Aorta (tissue), 5 donors: ENCODE measurements around the gene HNF1B. TPM values are rescaled to one million over a fixed set of nuclear protein-coding genes. Genes with fewer than 3 reads are reported as not detected.
A peak's percentile ranks its signal among the peaks of the same experiment; 100 is the strongest.

Source experiments
- ATAC-seq: fragments of 200-7000 bp; cut with Tn5 transposase; one replicate; pipeline ENCODE4 v1.9.1; 2022; ENCODE audit warnings: moderate library complexity; ENCODE audit not compliant: low FRiP score
- DNase-seq, 2 donors: peaks; one replicate each; pipeline ENCODE4 v3.0.0-alpha.2; 2020
- H3K27ac ChIP-seq, 2 donors: one replicate each; pipeline ENCODE4 v1.5.1; 2013; ENCODE audit warnings: low read length in 2 of 2, mild to moderate bottlenecking in 2 of 2, moderate library complexity in 2 of 2, control low read depth in 1 of 2, inconsistent platforms in 1 of 2, low read depth in 1 of 2
- H3K27me3 ChIP-seq, 2 donors: one replicate each; pipeline ENCODE4 v1.6.1; 2013; ENCODE audit warnings: control low read depth in 1 of 2, low read length in 1 of 2, mild to moderate bottlenecking in 1 of 2, moderate library complexity in 1 of 2; ENCODE audit not compliant: insufficient read depth in 2 of 2, control insufficient read depth in 1 of 2
- H3K36me3 ChIP-seq, 2 donors: one replicate each; pipeline ENCODE4 v1.6.1; 2013; ENCODE audit warnings: control low read depth in 1 of 2, low read length in 1 of 2, mild to moderate bottlenecking in 1 of 2; ENCODE audit not compliant: insufficient read depth in 2 of 2, control insufficient read depth in 1 of 2
- H3K4me1 ChIP-seq, 2 donors: one replicate each; pipeline ENCODE4 v1.6.1; 2013; ENCODE audit warnings: low read length in 2 of 2, control low read depth in 1 of 2, mild to moderate bottlenecking in 1 of 2, moderate library complexity in 1 of 2; ENCODE audit not compliant: insufficient read depth in 2 of 2, control insufficient read depth in 1 of 2
- H3K4me3 ChIP-seq, 2 donors: one replicate each; pipeline ENCODE4 v1.5.1; 2013; ENCODE audit warnings: low read length in 2 of 2, control low read depth in 1 of 2, mild to moderate bottlenecking in 1 of 2
- H3K9me3 ChIP-seq: one replicate; pipeline ENCODE4 v1.6.1; 2013; ENCODE audit warnings: mild to moderate bottlenecking, low read length; ENCODE audit not compliant: control insufficient read depth
- WGBS, 2 donors: extraction: QIAGEN DNeasy Blood & Tissue Kit; methylation state at CpG; one replicate each; pipeline ENCODE4 v1.1.7; 2013; 5-methylcytosine and 5-hydroxymethylcytosine counted together
- intact Hi-C, 2 donors: fragments of 100-400 bp; cut with DNase I; formaldehyde crosslinking; loops; one replicate each; pipeline versions ENCODE4 v1.14.2 to v1.15.0; 2022
- polyA plus RNA-seq, 2 donors: library from polyadenylated mRNA; stranded (reverse); fragments of 200-250 nt; gene quantifications; one replicate each; pipeline ENCODE4 v1.2.3, GENCODE V29; 2013
- total RNA-seq, 2 donors: library from RNA; stranded (reverse); fragmentation: NEBNext Ultra II Directional; extraction: Animal tissue kit (Norgen Biotek cat#: 25700); gene quantifications; one replicate each; pipeline ENCODE4 v1.2.1, GENCODE V29; 2021
- donor health status: healthy with polysubstance abuse.
- donor health status: Bipolar disorder and iron deficiency.
- donor health status: DM: no; HTN: no; CAD: no.
- donor health status: DM: no; HTN: no; CAD: no.
- donor health status: DM: yes; HTN: yes; CAD: no.

The HNF1B gene
- total and polyA plus RNA-seq, 4 donors, result 0.88 TPM; not detected in 3

DNA sequence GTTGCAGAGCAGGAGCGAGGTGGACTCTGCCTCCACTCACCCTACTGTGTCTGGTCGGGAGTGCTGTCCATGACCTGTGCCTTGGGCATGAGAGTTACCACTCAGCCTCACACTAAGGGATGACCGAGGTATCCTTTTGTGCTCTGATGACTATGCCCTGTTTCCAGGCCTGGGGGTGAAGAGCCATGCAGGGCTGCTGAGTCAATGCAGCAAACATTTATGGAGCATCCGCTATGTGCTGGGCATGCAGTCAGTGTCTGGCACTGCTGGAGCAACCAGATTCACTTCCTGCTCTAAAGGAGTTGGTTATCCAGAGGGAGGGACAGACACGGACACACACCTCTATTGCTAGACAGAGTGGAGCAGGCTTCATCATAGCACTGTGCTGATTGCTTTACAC is 7.6 kb upstream of the HNF1B start:
- Histone ChIP-seq H3K4me1 (no peaks in the 10 kb centered on the region), H3K36me3 (no peaks in the 10 kb centered on the region), H3K27ac (no peak overlapping the region), H3K9me3 (no peaks in the 10 kb centered on the region), H3K4me3 (no peak overlapping the region), H3K27me3 (no peaks in the 10 kb centered on the region)
- intact Hi-C loops, result no loop called here
- 75 to 77% methylated on average over 5 of the region's 5 CpGs for WGBS, 2 donors
- ATAC-seq (no peak), DNase-seq (no peak)

DNA sequence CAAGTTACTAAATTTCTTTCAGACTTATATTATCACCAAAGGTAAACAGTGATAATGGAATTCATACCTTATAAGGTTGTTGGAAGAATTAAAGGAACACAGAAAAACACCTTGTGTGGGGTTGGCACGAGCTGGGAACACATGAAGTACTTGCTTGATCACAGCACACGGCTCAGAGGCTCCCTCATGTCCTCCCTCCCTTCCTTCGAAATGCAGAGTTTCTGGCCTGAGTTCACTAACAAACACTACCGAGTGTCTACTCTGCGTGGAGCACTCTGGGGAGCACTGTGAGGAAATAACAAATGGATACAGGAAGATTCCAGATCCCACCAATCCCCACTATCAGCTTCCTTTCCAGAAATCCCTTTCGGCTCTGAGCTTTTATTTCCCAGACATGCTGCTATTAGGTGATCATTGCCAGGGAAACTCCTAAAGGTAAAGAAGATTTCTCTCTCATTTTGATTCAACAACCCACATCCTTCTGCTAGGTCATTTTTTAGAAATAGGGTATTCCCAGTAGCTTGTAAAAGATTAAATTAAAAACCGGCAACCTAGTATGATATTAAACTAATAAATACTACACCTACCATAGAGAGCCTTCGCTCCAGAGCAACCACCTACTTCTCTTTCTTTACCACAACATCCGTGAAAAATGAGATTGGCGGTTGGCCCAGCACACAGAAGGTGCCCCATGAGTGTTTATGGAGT is 6.1 kb upstream of the HNF1B start:
- no peaks in the 10 kb centered on the region for H3K27me3 ChIP-seq
- intact Hi-C loops, result no loop called here
- WGBS, 2 donors, result 65 to 67% methylated on average over 10 of the region's 10 CpGs

DNA sequence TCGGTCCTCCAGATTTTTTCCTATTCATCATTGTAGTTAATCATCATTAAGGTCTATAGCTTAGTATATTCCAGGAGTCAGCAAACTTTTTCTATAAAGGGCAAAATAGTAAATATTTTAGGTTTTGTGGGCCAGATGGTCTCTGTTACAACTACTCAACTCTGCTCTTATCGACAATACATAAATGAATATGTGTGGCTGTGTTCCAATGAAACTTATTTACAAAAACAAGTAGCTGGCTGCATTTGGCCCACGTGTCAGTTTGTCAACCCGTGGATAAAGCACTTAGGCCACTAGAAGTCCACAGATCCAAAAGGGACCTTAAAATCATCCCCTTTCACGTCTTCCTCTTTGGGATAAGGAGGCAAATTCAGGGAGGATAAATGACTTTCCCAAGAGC is 5.4 kb upstream of the HNF1B start:
- intact Hi-C loops, result no loop called here
- 78 to 79% methylated on average over 5 of the region's 5 CpGs for WGBS, 2 donors
- no peaks in the 10 kb centered on the region for H3K4me1 ChIP-seq
- H3K36me3 ChIP-seq, result no peaks in the 10 kb centered on the region
- H3K4me3 ChIP-seq, result no peak overlapping the region
- H3K9me3 ChIP-seq, result no peaks in the 10 kb centered on the region
- no peak for DNase-seq
- no peak for ATAC-seq
- no peaks in the 10 kb centered on the region for H3K27me3 ChIP-seq
- no peak overlapping the region for H3K27ac ChIP-seq

More for the DNA sequence above, 6.1 kb upstream of the HNF1B start:
- Histone ChIP-seq H3K36me3 (no peaks in the 10 kb centered on the region), H3K4me1 (no peaks in the 10 kb centered on the region), H3K27ac (no peak overlapping the region), H3K9me3 (no peaks in the 10 kb centered on the region), H3K4me3 (no peak overlapping the region)
- ATAC-seq (no peak), DNase-seq (no peak)

DNA sequence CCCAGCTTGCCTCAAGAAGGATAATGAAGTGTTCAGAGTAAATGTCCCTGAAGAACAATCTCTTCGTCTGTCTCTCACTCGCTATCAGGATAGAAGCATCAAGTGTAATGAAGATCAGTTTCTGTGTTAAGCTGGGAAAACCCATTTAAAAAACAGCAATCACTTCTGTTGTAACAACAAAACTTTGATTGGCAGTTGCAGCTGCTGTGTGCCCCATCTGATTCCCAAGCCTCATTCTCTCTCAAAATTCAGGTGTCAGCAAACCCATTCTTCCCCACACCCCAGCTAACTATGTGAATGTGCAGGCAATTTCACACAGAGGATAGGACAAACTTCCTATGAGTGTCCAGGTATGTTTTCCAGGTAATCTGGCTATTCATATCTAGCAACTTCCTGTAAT is 2.4 kb upstream of the HNF1B start:
- DNase-seq (no peak), ATAC-seq (no peak)
- H3K4me3 ChIP-seq, result no peak overlapping the region
- no peaks in the 10 kb centered on the region for H3K9me3 ChIP-seq
- H3K27ac ChIP-seq, result no peak overlapping the region
- no peaks in the 10 kb centered on the region for H3K4me1 ChIP-seq
- no peaks in the 10 kb centered on the region for H3K36me3 ChIP-seq
- intact Hi-C loops, result no loop called here
- no peaks in the 10 kb centered on the region for H3K27me3 ChIP-seq
- WGBS, 2 donors, result 71 to 79% methylated on average over 2 of the region's 2 CpGs

DNA sequence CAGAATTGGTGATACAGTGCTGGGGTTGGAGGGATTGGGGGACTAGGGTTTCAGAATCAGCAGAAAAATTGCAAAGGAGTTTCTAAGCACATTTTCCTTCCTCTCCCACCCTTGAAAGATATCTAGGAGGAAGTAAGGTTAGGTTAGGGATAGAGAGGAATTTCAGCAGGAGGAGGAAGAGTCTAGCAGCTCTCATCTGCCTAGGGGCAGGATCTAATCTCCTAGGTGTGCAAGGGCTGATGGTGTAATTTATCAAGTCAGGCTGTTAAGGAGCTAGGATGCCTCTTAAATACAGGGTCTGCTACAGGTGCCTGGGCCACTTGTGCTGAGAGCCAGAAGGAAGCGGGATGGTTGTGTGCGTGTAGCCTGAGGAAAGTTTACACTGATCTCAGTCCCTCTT is 1.8 kb upstream of the HNF1B start:
- WGBS, 2 donors, result 61 to 72% methylated on average over 2 of the region's 2 CpGs
- no peak for DNase-seq

DNA sequence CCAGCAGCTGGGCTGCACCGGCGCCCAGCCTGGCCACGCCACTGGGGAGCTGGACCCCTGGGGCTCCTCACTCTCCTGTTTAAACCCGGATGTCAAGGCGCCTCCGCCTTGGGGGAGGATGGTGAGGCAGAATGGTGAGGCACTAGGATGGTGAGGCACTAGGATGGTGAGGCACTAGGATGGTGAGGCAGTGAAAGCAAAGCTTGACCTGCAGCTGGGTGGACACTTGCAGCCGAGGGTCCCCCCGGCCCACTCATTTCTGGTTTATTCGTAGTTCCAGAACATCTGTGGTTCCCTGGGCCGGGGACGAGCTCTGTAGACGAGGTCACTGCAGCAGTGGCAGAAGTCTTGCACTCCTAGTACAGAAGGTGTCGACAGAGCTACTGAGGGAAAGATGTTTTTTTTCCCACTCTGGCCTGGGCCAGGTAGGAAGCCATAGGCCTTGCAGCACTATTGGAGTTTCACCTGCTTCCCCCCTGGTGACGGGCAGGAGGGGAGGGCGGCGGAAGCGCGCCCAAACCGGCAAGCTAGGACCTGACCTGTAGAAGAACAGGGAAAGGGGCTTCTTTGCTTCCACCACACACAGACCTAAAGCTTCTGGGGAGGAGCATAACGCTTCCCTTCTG is 1.1 kb upstream of the HNF1B start:
- H3K27me3 ChIP-seq, result no peaks in the 10 kb centered on the region
- 17 to 22% methylated on average over 20 of the region's 20 CpGs for whole genome bisulfite sequencing, 2 donors

More for the DNA sequence above, 1.8 kb upstream of the HNF1B start:
- no peaks in the 10 kb centered on the region for H3K9me3 ChIP-seq
- no peaks in the 10 kb centered on the region for H3K36me3 ChIP-seq
- ATAC-seq, result no peak
- H3K4me1 ChIP-seq, result no peaks in the 10 kb centered on the region
- no peaks in the 10 kb centered on the region for H3K27me3 ChIP-seq
- no peak overlapping the region for H3K27ac ChIP-seq
- no peak overlapping the region for H3K4me3 ChIP-seq
- intact Hi-C loops, result no loop called here

DNA sequence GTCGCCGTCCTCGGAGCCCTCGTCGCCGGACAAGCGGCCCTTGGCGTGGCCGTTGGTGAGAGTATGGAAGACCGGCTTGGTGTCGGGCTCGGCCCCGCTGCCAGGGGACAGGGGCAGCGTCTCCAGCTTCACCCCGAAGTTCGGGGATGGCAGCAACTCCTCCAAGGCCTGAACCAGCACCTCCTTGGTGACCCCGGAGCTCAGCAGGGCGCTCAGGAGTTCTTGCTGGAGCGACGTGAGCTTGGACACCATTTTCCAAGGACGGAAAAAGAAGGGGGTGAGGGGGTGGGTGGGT is 279 bp downstream of the HNF1B start:
- intact Hi-C loops, result no loop called here
- no peak overlapping the region for H3K4me3 ChIP-seq
- ATAC-seq, result no peak
- no peaks in the 10 kb centered on the region for H3K27me3 ChIP-seq
- H3K36me3 ChIP-seq, result no peaks in the 10 kb centered on the region
- DNase-seq, result no peak
- no peaks in the 10 kb centered on the region for H3K4me1 ChIP-seq
- H3K27ac ChIP-seq, result no peak overlapping the region
- WGBS, 2 donors, result 9 to 12% methylated on average over 21 of the region's 21 CpGs
- H3K9me3 ChIP-seq, result no peaks in the 10 kb centered on the region

More for the DNA sequence above, 1.1 kb upstream of the HNF1B start:
- DNase-seq (no peak), ATAC-seq (no peak)
- H3K9me3 ChIP-seq, result no peaks in the 10 kb centered on the region
- intact Hi-C loops, result no loop called here
- no peaks in the 10 kb centered on the region for H3K36me3 ChIP-seq
- H3K27ac ChIP-seq, result no peak overlapping the region
- H3K4me1 ChIP-seq, result no peaks in the 10 kb centered on the region
- no peak overlapping the region for H3K4me3 ChIP-seq

DNA sequence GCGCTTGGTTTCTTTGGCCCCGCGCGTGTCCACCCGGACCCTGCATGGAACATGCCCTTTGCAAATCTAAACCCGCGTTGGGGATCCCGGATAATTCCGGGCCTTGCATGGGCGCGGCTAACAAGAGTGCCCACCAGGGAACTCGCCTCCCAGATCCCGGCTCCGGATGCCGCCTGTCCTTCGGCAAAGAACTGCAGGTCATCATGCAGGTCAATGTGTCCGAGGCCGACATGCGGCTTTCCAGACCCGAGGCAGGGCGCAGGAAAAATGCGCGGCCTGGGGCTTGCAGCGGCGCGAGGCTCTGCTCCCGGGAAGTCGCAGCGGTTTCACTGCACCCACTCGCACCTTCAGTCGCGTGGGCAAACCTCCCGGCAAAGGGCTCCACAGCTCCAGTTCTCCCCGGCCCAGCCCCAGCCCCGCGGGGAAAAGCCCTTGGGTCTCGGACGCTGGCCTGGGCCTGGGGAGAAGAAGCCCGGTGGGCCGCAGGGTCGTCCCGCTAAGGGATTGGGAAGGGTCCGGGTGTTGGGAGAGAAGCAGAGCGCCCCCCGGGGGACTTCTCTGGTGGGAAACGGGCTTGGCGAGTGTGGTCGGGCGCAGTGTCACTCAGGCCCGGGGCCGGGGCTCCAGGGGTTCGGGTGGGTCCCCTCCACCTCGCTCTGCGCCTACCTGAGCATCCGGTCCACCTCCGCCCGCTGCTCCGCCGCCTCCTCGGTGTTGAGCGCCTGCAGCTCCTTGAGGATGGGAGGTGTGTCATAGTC is 805 bp downstream of the HNF1B start:
- H3K27me3 ChIP-seq, result peaks cover 0 to 1% of the 10 kb centered on the region in 2 donors
- no peak overlapping the region for H3K4me3 ChIP-seq
- no peak overlapping the region for H3K27ac ChIP-seq
- DNase-seq (no peak), ATAC-seq (no peak)
- no peaks in the 10 kb centered on the region for H3K36me3 ChIP-seq
- H3K9me3 ChIP-seq, result no peaks in the 10 kb centered on the region
- no peaks in the 10 kb centered on the region for H3K4me1 ChIP-seq
- 4 to 8% methylated on average over 57 to 61 of the region's 61 CpGs for WGBS, 2 donors
- intact Hi-C loops, result no loop called here

DNA sequence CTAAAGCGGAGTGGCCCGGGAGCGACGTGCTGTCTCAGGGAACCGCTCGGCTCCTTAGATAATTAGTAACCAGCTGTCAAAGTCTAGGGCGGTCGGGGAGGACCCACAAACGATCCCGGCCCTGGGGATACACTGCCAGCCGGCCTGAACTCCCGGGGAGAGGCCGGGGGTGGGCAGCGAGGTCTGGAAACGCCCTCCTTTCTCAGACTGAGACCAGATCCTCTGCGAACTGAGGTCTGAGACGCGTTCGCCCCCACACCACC is 1.3 kb downstream of the HNF1B start:
- Histone ChIP-seq H3K27me3 (peaks cover 0 to 1% of the 10 kb centered on the region in 2 donors), H3K4me1 (no peaks in the 10 kb centered on the region), H3K4me3 (no peak overlapping the region), H3K9me3 (no peaks in the 10 kb centered on the region), H3K27ac (no peak overlapping the region), H3K36me3 (no peaks in the 10 kb centered on the region)
- 2 to 3% methylated on average over 19 of the region's 19 CpGs for WGBS, 2 donors
- ATAC-seq, result peak; percentile 30
- DNase-seq, result no peak
- intact Hi-C loops, result no loop called here
